ENCODE results near the gene RIT1. TPM values are rescaled to one million over a fixed set of nuclear protein-coding genes. Genes with fewer than 3 reads are reported as not detected.

Gene RIT1
- polyA plus RNA-seq, 1 donor from 2014 or later, result 83.5 TPM

DNA sequence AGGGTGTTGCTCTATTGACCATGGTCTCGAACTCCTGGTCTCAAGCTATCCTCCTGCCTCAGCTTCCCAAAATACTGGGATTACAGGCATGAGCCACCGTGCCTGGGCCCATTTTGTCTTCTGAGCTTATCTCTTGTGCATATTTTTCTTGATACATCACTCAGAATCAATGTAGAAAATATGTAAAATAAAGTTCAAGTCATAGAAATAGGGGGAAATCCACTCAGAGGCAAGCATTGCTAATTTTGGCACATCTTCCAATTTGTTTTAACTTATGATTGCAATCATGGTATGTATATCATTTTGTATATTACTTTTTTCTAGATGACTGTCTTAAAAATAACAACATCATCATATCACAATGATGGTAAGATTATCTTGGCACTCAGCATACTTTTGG, 21.6 kb downstream of the RIT1 start:
- H3K4me3 ChIP-seq (ENCODE audit: low read length), result no peak overlapping the region
- H3K9me2 ChIP-seq (ENCODE audit: insufficient read depth, low read length), result no peaks in the 10 kb centered on the region
- no peaks in the 10 kb centered on the region for H3F3A ChIP-seq (ENCODE audit: insufficient read depth, low read length, poor library complexity, severe bottlenecking)
- no peak overlapping the region for H3K27ac ChIP-seq (ENCODE audit: low read length)
- no peak overlapping the region for H3K4me2 ChIP-seq (ENCODE audit: low read length)
- no peaks in the 10 kb centered on the region for H3K79me2 ChIP-seq (replicated peaks; ENCODE audit: insufficient read depth, low read length)
- no peaks in the 10 kb centered on the region for H4K20me1 ChIP-seq (ENCODE audit: insufficient read depth)
- no peaks in the 10 kb centered on the region for H3K27me3 ChIP-seq (ENCODE audit: insufficient read depth, low read depth, low read length)
- H2AFZ ChIP-seq (ENCODE audit: low read depth, low read length), result no peak overlapping the region
- TF ChIP-seq TAF1 (IDR thresholded peaks at IDR 0.05; ENCODE audit: low read depth), result no peak
- no peak for TF ChIP-seq EZH2 (IDR thresholded peaks at IDR 0.05; ENCODE audit: borderline replicate concordance, insufficient read depth, low read length, poor library complexity, severe bottlenecking)
- TF ChIP-seq, protein P1, sequence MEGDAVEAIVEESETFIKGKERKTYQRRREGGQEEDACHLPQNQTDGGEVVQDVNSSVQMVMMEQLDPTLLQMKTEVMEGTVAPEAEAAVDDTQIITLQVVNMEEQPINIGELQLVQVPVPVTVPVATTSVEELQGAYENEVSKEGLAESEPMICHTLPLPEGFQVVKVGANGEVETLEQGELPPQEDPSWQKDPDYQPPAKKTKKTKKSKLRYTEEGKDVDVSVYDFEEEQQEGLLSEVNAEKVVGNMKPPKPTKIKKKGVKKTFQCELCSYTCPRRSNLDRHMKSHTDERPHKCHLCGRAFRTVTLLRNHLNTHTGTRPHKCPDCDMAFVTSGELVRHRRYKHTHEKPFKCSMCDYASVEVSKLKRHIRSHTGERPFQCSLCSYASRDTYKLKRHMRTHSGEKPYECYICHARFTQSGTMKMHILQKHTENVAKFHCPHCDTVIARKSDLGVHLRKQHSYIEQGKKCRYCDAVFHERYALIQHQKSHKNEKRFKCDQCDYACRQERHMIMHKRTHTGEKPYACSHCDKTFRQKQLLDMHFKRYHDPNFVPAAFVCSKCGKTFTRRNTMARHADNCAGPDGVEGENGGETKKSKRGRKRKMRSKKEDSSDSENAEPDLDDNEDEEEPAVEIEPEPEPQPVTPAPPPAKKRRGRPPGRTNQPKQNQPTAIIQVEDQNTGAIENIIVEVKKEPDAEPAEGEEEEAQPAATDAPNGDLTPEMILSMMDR (IDR thresholded peaks at IDR 0.05; ENCODE audit: poor library complexity, severe bottlenecking), result no peak
- no peak for TF ChIP-seq MXI1 (conservative IDR thresholded peaks at IDR 0.05; ENCODE audit: poor library complexity, severe bottlenecking)
- no peak for TF ChIP-seq POLR2AphosphoS5 (IDR thresholded peaks at IDR 0.05)
- TF ChIP-seq SMC3 (conservative IDR thresholded peaks at IDR 0.05; ENCODE audit: poor library complexity), result no peak
- no peak for TF ChIP-seq RAD21 (conservative IDR thresholded peaks at IDR 0.05)
- no peak for TF ChIP-seq EP300 (conservative IDR thresholded peaks at IDR 0.05; ENCODE audit: poor library complexity, severe bottlenecking)
- TF ChIP-seq, protein P2, sequence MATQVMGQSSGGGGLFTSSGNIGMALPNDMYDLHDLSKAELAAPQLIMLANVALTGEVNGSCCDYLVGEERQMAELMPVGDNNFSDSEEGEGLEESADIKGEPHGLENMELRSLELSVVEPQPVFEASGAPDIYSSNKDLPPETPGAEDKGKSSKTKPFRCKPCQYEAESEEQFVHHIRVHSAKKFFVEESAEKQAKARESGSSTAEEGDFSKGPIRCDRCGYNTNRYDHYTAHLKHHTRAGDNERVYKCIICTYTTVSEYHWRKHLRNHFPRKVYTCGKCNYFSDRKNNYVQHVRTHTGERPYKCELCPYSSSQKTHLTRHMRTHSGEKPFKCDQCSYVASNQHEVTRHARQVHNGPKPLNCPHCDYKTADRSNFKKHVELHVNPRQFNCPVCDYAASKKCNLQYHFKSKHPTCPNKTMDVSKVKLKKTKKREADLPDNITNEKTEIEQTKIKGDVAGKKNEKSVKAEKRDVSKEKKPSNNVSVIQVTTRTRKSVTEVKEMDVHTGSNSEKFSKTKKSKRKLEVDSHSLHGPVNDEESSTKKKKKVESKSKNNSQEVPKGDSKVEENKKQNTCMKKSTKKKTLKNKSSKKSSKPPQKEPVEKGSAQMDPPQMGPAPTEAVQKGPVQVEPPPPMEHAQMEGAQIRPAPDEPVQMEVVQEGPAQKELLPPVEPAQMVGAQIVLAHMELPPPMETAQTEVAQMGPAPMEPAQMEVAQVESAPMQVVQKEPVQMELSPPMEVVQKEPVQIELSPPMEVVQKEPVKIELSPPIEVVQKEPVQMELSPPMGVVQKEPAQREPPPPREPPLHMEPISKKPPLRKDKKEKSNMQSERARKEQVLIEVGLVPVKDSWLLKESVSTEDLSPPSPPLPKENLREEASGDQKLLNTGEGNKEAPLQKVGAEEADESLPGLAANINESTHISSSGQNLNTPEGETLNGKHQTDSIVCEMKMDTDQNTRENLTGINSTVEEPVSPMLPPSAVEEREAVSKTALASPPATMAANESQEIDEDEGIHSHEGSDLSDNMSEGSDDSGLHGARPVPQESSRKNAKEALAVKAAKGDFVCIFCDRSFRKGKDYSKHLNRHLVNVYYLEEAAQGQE (IDR thresholded peaks at IDR 0.05; ENCODE audit: borderline replicate concordance), result no peak
- no peak overlapping the region for H3K9ac ChIP-seq (ENCODE audit: low read length)
- H3K36me3 ChIP-seq (ENCODE audit: insufficient read depth, low read length), result no peaks in the 10 kb centered on the region
- H3K9me3 ChIP-seq (ENCODE audit: low read length), result no peaks in the 10 kb centered on the region

DNA sequence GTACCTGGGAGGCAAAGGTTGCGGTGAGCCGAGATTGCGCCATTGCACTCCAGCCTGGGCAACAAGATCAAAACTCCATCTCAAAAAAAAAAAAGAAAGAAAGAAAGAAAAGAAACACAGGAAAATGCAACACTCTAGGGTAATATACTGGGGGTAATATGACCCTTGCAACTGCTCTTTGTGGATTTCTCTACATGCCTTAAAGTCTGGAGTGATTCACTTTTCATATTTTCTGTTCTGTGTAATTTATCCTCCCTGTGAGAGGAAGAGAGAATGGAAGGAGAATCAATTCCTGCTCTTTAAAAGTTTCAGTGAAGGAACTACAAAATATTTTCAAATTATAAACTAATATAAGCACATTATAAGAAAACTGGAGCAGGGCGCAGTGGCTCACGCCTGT, 22.7 kb downstream of the RIT1 start:
- no peaks in the 10 kb centered on the region for H3F3A ChIP-seq (ENCODE audit: insufficient read depth, low read length, poor library complexity, severe bottlenecking)
- no peak overlapping the region for H3K27ac ChIP-seq (ENCODE audit: low read length)
- H3K9me2 ChIP-seq (ENCODE audit: insufficient read depth, low read length), result no peaks in the 10 kb centered on the region
- H2AFZ ChIP-seq (ENCODE audit: low read depth, low read length), result no peak overlapping the region
- no peaks in the 10 kb centered on the region for H4K20me1 ChIP-seq (ENCODE audit: insufficient read depth)
- no peak overlapping the region for H3K4me3 ChIP-seq (ENCODE audit: low read length)
- H3K4me2 ChIP-seq (ENCODE audit: low read length), result no peak overlapping the region
- no peaks in the 10 kb centered on the region for H3K79me2 ChIP-seq (replicated peaks; ENCODE audit: insufficient read depth, low read length)
- TF ChIP-seq SMC3 (conservative IDR thresholded peaks at IDR 0.05; ENCODE audit: poor library complexity), result no peak
- TF ChIP-seq, protein P1 (IDR thresholded peaks at IDR 0.05; ENCODE audit: poor library complexity, severe bottlenecking), result no peak
- TF ChIP-seq, protein P2 (IDR thresholded peaks at IDR 0.05; ENCODE audit: borderline replicate concordance), result no peak
- TF ChIP-seq EP300 (conservative IDR thresholded peaks at IDR 0.05; ENCODE audit: poor library complexity, severe bottlenecking), result no peak
- TF ChIP-seq MXI1 (conservative IDR thresholded peaks at IDR 0.05; ENCODE audit: poor library complexity, severe bottlenecking), result no peak
- no peak for TF ChIP-seq EZH2 (IDR thresholded peaks at IDR 0.05; ENCODE audit: borderline replicate concordance, insufficient read depth, low read length, poor library complexity, severe bottlenecking)
- TF ChIP-seq POLR2AphosphoS5 (IDR thresholded peaks at IDR 0.05), result no peak
- no peak for TF ChIP-seq TAF1 (IDR thresholded peaks at IDR 0.05; ENCODE audit: low read depth)
- no peak for TF ChIP-seq RAD21 (conservative IDR thresholded peaks at IDR 0.05)
- no peaks in the 10 kb centered on the region for H3K27me3 ChIP-seq (ENCODE audit: insufficient read depth, low read depth, low read length)
- no peaks in the 10 kb centered on the region for H3K9me3 ChIP-seq (ENCODE audit: low read length)
- H3K36me3 ChIP-seq (ENCODE audit: insufficient read depth, low read length), result no peaks in the 10 kb centered on the region
- no peak overlapping the region for H3K9ac ChIP-seq (ENCODE audit: low read length)

Measured in neural cell (in vitro differentiated cells).